DND-41 (cell line): ENCODE results near the gene NLRP7.
"Not testable (repeated sequence)": the region's sequence is repeated elsewhere in the genome, so short reads cannot be mapped to it uniquely, and the experiment has no call there.

Experiments used
- ATAC-seq: fragments of 200-7000 bp; cut with Tn5 transposase; 3 replicates; pipeline ENCODE4 v1.9.1; 2021; ENCODE audit warnings: low read depth; ENCODE audit not compliant: insufficient read depth
- DNase-seq: peaks from one replicate; pipeline ENCODE4 v3.0.0-alpha.2; 2020
- H2AFZ ChIP-seq: 2 replicates; pipeline ENCODE4 v1.6.0; 2012; ENCODE audit warnings: low read depth, low read length
- H3K27ac ChIP-seq: 2 replicates; pipeline ENCODE4 v1.5.1; 2012; ENCODE audit warnings: low read length, inconsistent platforms
- H3K27me3 ChIP-seq: fragments of 200-600 bp; sonication (generic); 2 replicates; pipeline ENCODE4 v1.6.0; 2012; ENCODE audit warnings: low read length, mild to moderate bottlenecking, inconsistent platforms; ENCODE audit not compliant: insufficient read depth, poor library complexity
- H3K36me3 ChIP-seq: 2 replicates; pipeline ENCODE4 v1.5.1; 2012; ENCODE audit warnings: low read length, inconsistent platforms; ENCODE audit not compliant: insufficient read depth
- H3K4me1 ChIP-seq: 2 replicates; pipeline ENCODE4 v1.5.1; 2012; ENCODE audit warnings: mild to moderate bottlenecking, low read length; ENCODE audit not compliant: insufficient read depth
- H3K4me2 ChIP-seq: 2 replicates; pipeline ENCODE4 v1.6.0; 2012; ENCODE audit warnings: mild to moderate bottlenecking, moderate library complexity, low read length, inconsistent platforms; ENCODE audit not compliant: insufficient read depth
- H3K4me3 ChIP-seq, 2 experiments: fragments of 200-600 bp in 1 of 2; shearing (Covaris generic) in 1 of 2; 2 replicates each; pipeline ENCODE4 v1.5.1; 2012 to 2016; ENCODE audit warnings: inconsistent platforms in 2 of 2, low read length in 2 of 2, mild to moderate bottlenecking in 2 of 2, low read depth in 1 of 2, moderate library complexity in 1 of 2
- H3K79me2 ChIP-seq: 2 replicates; pipeline ENCODE4 v1.6.0; 2012; ENCODE audit warnings: low read length, inconsistent platforms; ENCODE audit not compliant: insufficient read depth
- H3K9ac ChIP-seq: 2 replicates; pipeline ENCODE4 v1.6.0; 2012; ENCODE audit warnings: low read depth, mild to moderate bottlenecking, inconsistent platforms, low read length, moderate library complexity
- H3K9me3 ChIP-seq: 2 replicates; pipeline ENCODE4 v1.5.1; 2012; ENCODE audit warnings: low read length, moderate library complexity, mild to moderate bottlenecking, inconsistent platforms; ENCODE audit not compliant: insufficient read depth, severe bottlenecking
- H4K20me1 ChIP-seq: 2 replicates; pipeline ENCODE4 v1.6.0; 2012; ENCODE audit warnings: low read length; ENCODE audit not compliant: insufficient read depth
- EZH2 ChIP-seq: IDR thresholded peaks from 3 replicates; pipeline ENCODE4 v1.6.1; 2012; ENCODE audit warnings: borderline replicate concordance, low read depth, mild to moderate bottlenecking, moderate library complexity, low read length, inconsistent platforms; ENCODE audit not compliant: severe bottlenecking
- TF ChIP-seq, protein P1 (sequence below): IDR thresholded peaks from 2 replicates; pipeline ENCODE4 v1.5.1; 2012; ENCODE audit warnings: borderline replicate concordance, low read length, moderate library complexity, mild to moderate bottlenecking; ENCODE audit not compliant: poor library complexity, severe bottlenecking; ENCODE audit errors: extremely low read depth

The NLRP7 gene

DNA sequence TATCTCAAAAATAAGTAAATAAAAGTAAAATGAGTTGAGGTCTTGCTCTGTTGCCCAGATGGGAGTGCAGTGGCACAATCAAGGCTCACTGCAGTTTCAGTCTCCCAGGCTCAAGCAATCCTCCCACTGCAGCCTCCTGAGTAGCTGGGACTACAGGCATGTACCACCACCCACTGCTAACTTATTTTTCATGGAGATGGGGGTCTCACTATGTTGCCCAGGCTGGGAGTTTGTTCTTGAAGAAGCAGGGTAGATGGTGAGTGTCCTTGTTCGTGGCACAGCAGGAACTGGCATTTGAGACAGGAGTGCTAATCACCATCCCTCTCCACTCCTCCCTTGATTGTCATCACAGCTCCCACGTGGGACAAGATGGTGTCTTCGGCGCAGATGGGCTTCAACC lies 22.3 kb upstream of the NLRP7 start:
- Histone ChIP-seq H3K27ac (no peak overlapping the region), H4K20me1 (no peaks in the 10 kb centered on the region), H2AFZ (no peak overlapping the region), H3K27me3 (no peaks in the 10 kb centered on the region), H3K4me3 (no peak overlapping the region), H3K4me1 (peaks cover 5% of the 10 kb centered on the region), H3K9ac (no peak overlapping the region), H3K79me2 (no peaks in the 10 kb centered on the region), H3K4me2 (no peak overlapping the region), H3K9me3 (no peaks in the 10 kb centered on the region), H3K36me3 (no peaks in the 10 kb centered on the region)
- DNase-seq (no peak), ATAC-seq (no peak)
- TF ChIP-seq, protein P1, sequence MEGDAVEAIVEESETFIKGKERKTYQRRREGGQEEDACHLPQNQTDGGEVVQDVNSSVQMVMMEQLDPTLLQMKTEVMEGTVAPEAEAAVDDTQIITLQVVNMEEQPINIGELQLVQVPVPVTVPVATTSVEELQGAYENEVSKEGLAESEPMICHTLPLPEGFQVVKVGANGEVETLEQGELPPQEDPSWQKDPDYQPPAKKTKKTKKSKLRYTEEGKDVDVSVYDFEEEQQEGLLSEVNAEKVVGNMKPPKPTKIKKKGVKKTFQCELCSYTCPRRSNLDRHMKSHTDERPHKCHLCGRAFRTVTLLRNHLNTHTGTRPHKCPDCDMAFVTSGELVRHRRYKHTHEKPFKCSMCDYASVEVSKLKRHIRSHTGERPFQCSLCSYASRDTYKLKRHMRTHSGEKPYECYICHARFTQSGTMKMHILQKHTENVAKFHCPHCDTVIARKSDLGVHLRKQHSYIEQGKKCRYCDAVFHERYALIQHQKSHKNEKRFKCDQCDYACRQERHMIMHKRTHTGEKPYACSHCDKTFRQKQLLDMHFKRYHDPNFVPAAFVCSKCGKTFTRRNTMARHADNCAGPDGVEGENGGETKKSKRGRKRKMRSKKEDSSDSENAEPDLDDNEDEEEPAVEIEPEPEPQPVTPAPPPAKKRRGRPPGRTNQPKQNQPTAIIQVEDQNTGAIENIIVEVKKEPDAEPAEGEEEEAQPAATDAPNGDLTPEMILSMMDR: no peak
- no peak for TF ChIP-seq EZH2

DNA sequence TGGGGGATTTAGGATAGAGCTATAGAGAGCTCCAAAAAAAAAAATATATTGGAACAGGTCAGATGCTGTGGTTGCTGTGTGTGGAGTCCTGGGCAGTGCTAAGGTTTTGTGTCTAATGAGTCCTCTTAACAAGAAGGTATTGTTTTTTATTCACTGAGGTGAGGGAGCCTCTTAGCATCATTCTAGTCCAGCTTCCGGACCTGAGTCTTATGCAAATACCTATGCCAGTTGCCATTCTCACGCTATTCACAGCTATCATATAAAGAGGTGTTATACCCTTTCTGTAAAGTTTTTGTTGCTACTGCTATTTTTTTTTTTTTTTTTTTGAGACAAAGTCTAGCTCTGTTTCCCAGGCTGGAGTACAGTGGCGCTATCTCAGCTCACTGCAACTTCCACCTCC lies 20.3 kb upstream of the NLRP7 start:
- H3K27ac ChIP-seq: no peak overlapping the region
- H3K79me2 ChIP-seq: no peaks in the 10 kb centered on the region
- no peaks in the 10 kb centered on the region for H3K4me1 ChIP-seq
- no peak for DNase-seq
- H3K9me3 ChIP-seq: no peaks in the 10 kb centered on the region
- H3K4me2 ChIP-seq: no peak overlapping the region
- no peaks in the 10 kb centered on the region for H3K27me3 ChIP-seq
- ATAC-seq: no peak
- H3K4me3 ChIP-seq: no peak overlapping the region
- no peak for TF ChIP-seq EZH2
- TF ChIP-seq, protein P1: no peak
- no peaks in the 10 kb centered on the region for H4K20me1 ChIP-seq
- no peak overlapping the region for H2AFZ ChIP-seq
- no peak overlapping the region for H3K9ac ChIP-seq
- H3K36me3 ChIP-seq: no peaks in the 10 kb centered on the region

DNA sequence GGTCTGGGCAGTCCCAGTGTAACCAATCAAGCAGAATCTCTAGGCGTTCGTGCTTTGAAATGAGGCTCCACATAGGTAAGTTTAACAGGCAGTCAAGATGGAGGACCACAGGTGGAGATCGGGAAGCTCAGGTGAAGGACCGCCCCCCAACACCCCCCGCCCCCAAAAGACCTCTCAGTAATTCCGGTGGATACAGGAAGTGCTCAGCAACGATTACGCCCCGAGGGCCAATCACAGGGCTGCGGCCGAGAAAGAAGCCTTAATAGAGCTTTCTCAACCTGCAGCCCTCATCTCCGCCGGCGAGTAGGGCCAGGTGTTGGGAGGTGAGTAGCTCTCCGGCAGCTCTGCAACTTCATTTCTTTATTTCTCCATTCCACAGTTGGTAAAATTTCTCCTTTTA lies 17.7 kb upstream of the NLRP7 start:
- not testable (repeated sequence) for H4K20me1 ChIP-seq, H2AFZ ChIP-seq, DNase-seq, H3K4me1 ChIP-seq, H3K36me3 ChIP-seq, H3K4me3 ChIP-seq, H3K79me2 ChIP-seq, H3K9ac ChIP-seq, H3K27me3 ChIP-seq, H3K9me3 ChIP-seq, H3K4me2 ChIP-seq, ATAC-seq, H3K27ac ChIP-seq

DNA sequence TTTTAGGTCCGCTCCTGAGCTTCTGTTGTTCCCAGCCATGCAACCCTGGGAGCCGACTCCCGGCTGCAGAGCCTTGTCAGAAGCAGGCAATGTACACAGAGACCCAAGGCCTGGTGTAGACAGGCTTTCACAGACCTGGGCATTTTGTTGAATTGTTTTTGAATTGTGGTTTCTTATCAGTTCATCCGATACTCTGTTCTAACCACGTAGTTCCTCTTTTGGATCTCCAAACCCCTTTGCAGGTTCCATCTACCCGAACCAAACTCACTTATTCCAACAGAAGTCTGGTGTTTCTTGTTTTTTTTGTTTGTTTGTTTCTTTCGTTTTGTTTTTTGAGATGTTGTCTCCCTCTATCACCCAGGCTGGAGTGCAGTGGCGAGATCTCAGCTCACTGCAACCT lies 12.5 kb upstream of the NLRP7 start:
- Histone ChIP-seq H3K9ac (no peak overlapping the region), H3K79me2 (no peaks in the 10 kb centered on the region), H2AFZ (no peak overlapping the region), H3K9me3 (no peaks in the 10 kb centered on the region), H3K4me2 (no peak overlapping the region), H3K27ac (no peak overlapping the region), H3K36me3 (no peaks in the 10 kb centered on the region), H3K4me3 (no peak overlapping the region), H4K20me1 (no peaks in the 10 kb centered on the region), H3K4me1 (no peaks in the 10 kb centered on the region), H3K27me3 (no peaks in the 10 kb centered on the region)
- TF ChIP-seq EZH2: no peak
- DNase-seq: no peak
- ATAC-seq: peak; percentile 40; the same call in 1 of the 3 replicates
